GM19438 (cell line): Measurements from ENCODE around the gene TRPM5.

Experiments used
- ATAC-seq: cut with Tn5 transposase; IDR thresholded peaks from one replicate; pipeline ENCODE4 v1.9.1; 2021; ENCODE audit warnings: low read depth; ENCODE audit not compliant: unreplicated experiment

Gene TRPM5

GRCh38 chr11:2422461-2423156 is 21.7 kb downstream of the TRPM5 start:
- no peak for ATAC-seq

- no peak for ATAC-seq
These were observed 22.3 kb downstream of the TRPM5 start for GRCh38 chr11:2421996-2422395.

GRCh38 chr11:2421226-2421994 is 22.9 kb downstream of the TRPM5 start:
- ATAC-seq = no peak

GRCh38 chr11:2420502-2421225 is 23.6 kb downstream of the TRPM5 start:
- no peak for ATAC-seq

GRCh38 chr11:2419638-2420501 is 24.4 kb downstream of the TRPM5 start:
- ATAC-seq = no peak

GRCh38 chr11:2418693-2419360 is 25.5 kb downstream of the TRPM5 start:
- no peak for ATAC-seq

GRCh38 chr11:2417856-2418692 is 26.2 kb downstream of the TRPM5 start:
- ATAC-seq = no peak

GRCh38 chr11:2416765-2417164 is 27.5 kb downstream of the TRPM5 start:
- no peak for ATAC-seq

GRCh38 chr11:2415601-2416380 is 28.5 kb downstream of the TRPM5 start:
- no peak for ATAC-seq

GRCh38 chr11:2415171-2415570 is 29.1 kb downstream of the TRPM5 start:
- no peak for ATAC-seq

GRCh38 chr11:2414616-2415015 is 29.7 kb downstream of the TRPM5 start:
- ATAC-seq = no peak

GRCh38 chr11:2413742-2414579 is 30.4 kb downstream of the TRPM5 start:
- ATAC-seq = no peak

GRCh38 chr11:2412323-2412722 is 32.0 kb downstream of the TRPM5 start:
- ATAC-seq = no peak

GRCh38 chr11:2411446-2412305 is 32.6 kb downstream of the TRPM5 start:
- ATAC-seq = no peak

GRCh38 chr11:2410616-2411015 is 33.7 kb downstream of the TRPM5 start:
- ATAC-seq = no peak

GRCh38 chr11:2409611-2410468 is 34.5 kb downstream of the TRPM5 start:
- no peak for ATAC-seq
